ENCODE results near the gene EDRF1.

The EDRF1 gene

DNA sequence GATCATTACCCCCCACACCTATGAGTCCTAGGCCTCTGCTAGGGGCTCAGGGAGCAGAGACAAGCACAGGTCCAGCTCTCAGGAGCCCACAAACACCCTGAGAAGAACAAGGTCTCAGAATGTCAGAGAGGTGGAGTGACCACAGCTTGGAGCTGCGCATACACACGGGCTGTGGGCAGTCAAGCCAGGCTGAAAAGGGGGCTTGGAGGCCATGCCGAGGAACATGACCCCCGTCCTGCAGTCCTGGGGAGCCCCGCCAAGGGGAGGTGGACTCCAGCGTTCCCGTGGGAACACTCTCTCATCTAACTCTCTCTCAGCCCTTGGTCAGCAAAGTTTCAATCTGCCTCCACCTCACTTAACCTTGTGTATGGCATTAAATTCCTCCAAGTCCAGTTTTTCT, 63.9 kb downstream of the EDRF1 start:
- Histone ChIP-seq H3K9ac (ENCODE audit: low read length) (no peak overlapping the region), H3K4me1 (ENCODE audit: low read length) (peaks cover 14% of the 10 kb centered on the region), H3K4me2 (ENCODE audit: low read depth, low read length) (no peak overlapping the region), H4K20me1 (ENCODE audit: insufficient read depth, low read length) (no peaks in the 10 kb centered on the region), H2AFZ (ENCODE audit: low read length) (no peak overlapping the region), H3K9me2 (replicated peaks; ENCODE audit: insufficient read depth, low read length) (no peaks in the 10 kb centered on the region), H3K27me3 (replicated peaks; ENCODE audit: insufficient read depth, low read length) (no peaks in the 10 kb centered on the region), H3K9me3 (replicated peaks; ENCODE audit: insufficient read depth, low read length) (no peaks in the 10 kb centered on the region), H3K79me2 (ENCODE audit: low read length) (no peaks in the 10 kb centered on the region), H3K36me3 (replicated peaks; ENCODE audit: insufficient read depth, low read length) (no peaks in the 10 kb centered on the region), H3K27ac (ENCODE audit: low read length) (peak overlapping the region; percentile 36; the same call in 1 of the 2 replicates), H3F3A (ENCODE audit: insufficient read depth, low read length) (no peaks in the 10 kb centered on the region), H3K4me3 (ENCODE audit: low read length) (no peak overlapping the region)
- DNase-seq, result no peak
- TF ChIP-seq EZH2 (optimal IDR thresholded peaks at IDR 0.05; ENCODE audit: low read depth, low read length) (no peak), CTCF (IDR thresholded peaks at IDR 0.05; ENCODE audit: low read length) (no peak), EZH2phosphoT487 (IDR thresholded peaks at IDR 0.05; ENCODE audit: low read length) (no peak)

DNA sequence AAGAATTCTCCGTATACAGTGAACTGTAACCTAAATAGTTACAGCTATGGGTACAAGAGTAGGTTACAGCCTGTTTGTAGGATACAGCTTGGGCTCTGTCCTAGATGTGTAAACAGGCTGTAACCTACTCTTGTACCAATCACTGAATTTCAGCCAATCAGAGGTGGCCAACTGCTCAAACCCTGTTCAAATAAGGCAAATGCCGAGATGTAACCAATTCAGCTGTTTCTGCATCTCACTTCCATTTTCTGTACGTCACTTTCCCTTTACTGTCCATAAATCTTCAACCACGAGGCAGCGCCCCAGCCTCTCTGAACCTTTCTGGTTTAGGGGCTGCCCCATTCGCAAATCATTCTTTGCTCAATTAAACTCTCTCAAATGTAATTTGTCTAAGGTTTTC, 64.4 kb downstream of the EDRF1 start:
- H3K27me3 ChIP-seq (replicated peaks; ENCODE audit: insufficient read depth, low read length), result no peaks in the 10 kb centered on the region
- no peak overlapping the region for H3K4me3 ChIP-seq (ENCODE audit: low read length)
- peak overlapping the region; percentile 36; the same call in 1 of the 2 replicates for H3K27ac ChIP-seq (ENCODE audit: low read length)
- no peak overlapping the region for H3K9ac ChIP-seq (ENCODE audit: low read length)
- no peaks in the 10 kb centered on the region for H4K20me1 ChIP-seq (ENCODE audit: insufficient read depth, low read length)
- H3K4me1 ChIP-seq (ENCODE audit: low read length), result peaks cover 20% of the 10 kb centered on the region
- no peaks in the 10 kb centered on the region for H3F3A ChIP-seq (ENCODE audit: insufficient read depth, low read length)
- H2AFZ ChIP-seq (ENCODE audit: low read length), result no peak overlapping the region
- H3K9me2 ChIP-seq (replicated peaks; ENCODE audit: insufficient read depth, low read length), result no peaks in the 10 kb centered on the region
- no peaks in the 10 kb centered on the region; the same call in 1 of the 2 replicates for H3K36me3 ChIP-seq (replicated peaks; ENCODE audit: insufficient read depth, low read length)
- no peak for TF ChIP-seq EZH2phosphoT487 (IDR thresholded peaks at IDR 0.05; ENCODE audit: low read length)
- peak; percentile 6; the same call in 1 of the 2 replicates for TF ChIP-seq CTCF (IDR thresholded peaks at IDR 0.05; ENCODE audit: low read length)
- no peak for TF ChIP-seq EZH2 (optimal IDR thresholded peaks at IDR 0.05; ENCODE audit: low read depth, low read length)
- peak; percentile 61 for DNase-seq
- H3K9me3 ChIP-seq (replicated peaks; ENCODE audit: insufficient read depth, low read length), result no peaks in the 10 kb centered on the region
- H3K79me2 ChIP-seq (ENCODE audit: low read length), result no peaks in the 10 kb centered on the region
- H3K4me2 ChIP-seq (ENCODE audit: low read depth, low read length), result peak overlapping the region; percentile 34; the same call in 1 of the 2 replicates

DNA sequence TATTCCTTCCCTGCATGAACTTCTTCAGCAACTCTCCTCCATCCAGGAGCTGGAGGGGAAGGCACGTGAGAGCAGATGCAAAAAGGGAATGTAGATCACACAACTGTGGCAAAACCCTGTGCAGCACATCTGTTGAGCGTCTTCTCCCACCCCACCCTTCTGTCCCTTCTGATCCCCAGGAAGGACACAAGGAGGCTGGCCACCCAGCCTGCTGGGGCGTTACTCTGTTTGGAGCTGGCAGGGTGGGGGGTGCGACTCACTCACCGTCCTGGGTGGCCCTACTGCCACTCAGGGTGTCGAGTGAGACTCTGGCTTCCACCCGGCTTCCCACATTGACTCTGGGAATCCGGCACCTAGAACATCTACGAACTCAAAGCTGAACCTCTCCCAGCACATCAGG, 66.3 kb downstream of the EDRF1 start:
- peaks cover 21% of the 10 kb centered on the region for H3K4me1 ChIP-seq (ENCODE audit: low read length)

More for the DNA sequence above, 66.3 kb downstream of the EDRF1 start:
- Histone ChIP-seq H3K9ac (ENCODE audit: low read length) (no peak overlapping the region), H3F3A (ENCODE audit: insufficient read depth, low read length) (no peaks in the 10 kb centered on the region), H3K27ac (ENCODE audit: low read length) (no peak overlapping the region), H3K4me2 (ENCODE audit: low read depth, low read length) (no peak overlapping the region), H4K20me1 (ENCODE audit: insufficient read depth, low read length) (no peaks in the 10 kb centered on the region), H2AFZ (ENCODE audit: low read length) (no peak overlapping the region), H3K79me2 (ENCODE audit: low read length) (no peaks in the 10 kb centered on the region), H3K9me3 (replicated peaks; ENCODE audit: insufficient read depth, low read length) (no peaks in the 10 kb centered on the region), H3K27me3 (replicated peaks; ENCODE audit: insufficient read depth, low read length) (no peaks in the 10 kb centered on the region), H3K9me2 (replicated peaks; ENCODE audit: insufficient read depth, low read length) (no peaks in the 10 kb centered on the region), H3K4me3 (ENCODE audit: low read length) (no peak overlapping the region), H3K36me3 (replicated peaks; ENCODE audit: insufficient read depth, low read length) (no peaks in the 10 kb centered on the region; the same call in 1 of the 2 replicates)
- no peak for DNase-seq
- no peak for TF ChIP-seq EZH2 (optimal IDR thresholded peaks at IDR 0.05; ENCODE audit: low read depth, low read length)
- TF ChIP-seq EZH2phosphoT487 (IDR thresholded peaks at IDR 0.05; ENCODE audit: low read length), result no peak
- no peak for TF ChIP-seq CTCF (IDR thresholded peaks at IDR 0.05; ENCODE audit: low read length)
